Spleen (tissue), 13 donors: ENCODE data around the gene SH3GLB1. TPM values are rescaled to one million over a fixed set of nuclear protein-coding genes. Genes with fewer than 3 reads are reported as not detected.
"Not testable (repeated sequence)": the region's sequence is repeated elsewhere in the genome, so short reads cannot be mapped to it uniquely, and the experiment has no call there.

ENCODE experiments used
- DNase-seq: peaks from one replicate; pipeline ENCODE4 v3.0.0-alpha.2; 2020
- H3K27ac ChIP-seq, 8 donors: fragments of 200-600 bp; sonication (generic) in 7 of 8; 1 replicate in 4 of 8; 2 replicates in 4 of 8; pipeline versions ENCODE4 v1.5.0 to v1.8.0; 2016 to 2021; ENCODE audit warnings: inconsistent platforms in 4 of 8, mild to moderate bottlenecking in 4 of 8, moderate library complexity in 1 of 8
- H3K27me3 ChIP-seq, 7 donors: fragments of 200-600 bp; sonication (generic) in 6 of 7; replicated peaks in 1 of 7; 1 replicate in 4 of 7; 2 replicates in 3 of 7; pipeline versions ENCODE4 v1.5.0 to v1.8.0; 2016 to 2021; ENCODE audit warnings: inconsistent platforms in 3 of 7, mild to moderate bottlenecking in 1 of 7
- H3K36me3 ChIP-seq, 6 donors: fragments of 200-600 bp; sonication (generic) in 5 of 6; 1 replicate in 4 of 6; 2 replicates in 2 of 6; pipeline versions ENCODE4 v1.5.0 to v1.8.0; 2016 to 2021; ENCODE audit warnings: inconsistent platforms in 2 of 6
- H3K4me1 ChIP-seq, 6 donors: fragments of 200-600 bp; sonication (generic) in 5 of 6; 1 replicate in 3 of 6; 2 replicates in 3 of 6; pipeline versions ENCODE4 v1.5.0 to v1.8.0; 2016 to 2021; ENCODE audit warnings: inconsistent platforms in 3 of 6
- H3K4me3 ChIP-seq, 8 donors: fragments of 200-600 bp; sonication (generic) in 7 of 8; 1 replicate in 4 of 8; 2 replicates in 4 of 8; pipeline versions ENCODE4 v1.5.0 to v1.8.0; 2016 to 2021; ENCODE audit warnings: inconsistent platforms in 4 of 8, mild to moderate bottlenecking in 4 of 8, moderate library complexity in 2 of 8
- H3K9me3 ChIP-seq, 8 donors: fragments of 200-600 bp; sonication (generic) in 7 of 8; 1 replicate in 4 of 8; 2 replicates in 4 of 8; pipeline versions ENCODE4 v1.5.0 to v1.8.0; 2016 to 2021; ENCODE audit warnings: inconsistent platforms in 4 of 8
- CTCF ChIP-seq, 11 experiments: fragments of 200-600 bp in 7 of 11; fragments of 450-650 bp in 4 of 11; sonication (generic) in 4 of 11; IDR thresholded peaks in 8 of 11; conservative IDR thresholded peaks in 3 of 11; 1 replicate in 7 of 11; 2 replicates in 4 of 11; pipeline versions ENCODE4 v1.4.0 to v1.8.0; 2016 to 2021; ENCODE audit warnings: antibody characterized with exemption in 11 of 11, inconsistent platforms in 4 of 11, mild to moderate bottlenecking in 1 of 11
- POLR2A ChIP-seq, 3 donors: fragments of 450-650 bp; IDR thresholded peaks; one replicate each; pipeline ENCODE4 v1.5.1; 2017; ENCODE audit warnings: antibody characterized with exemption in 3 of 3, mild to moderate bottlenecking in 1 of 3
- POLR2AphosphoS5 ChIP-seq, 3 donors: sonication (generic); formaldehyde crosslinking; IDR thresholded peaks; one replicate each; pipeline ENCODE4 v1.5.1; 2017; ENCODE audit warnings: antibody characterized with exemption in 3 of 3
- WGBS, 5 donors: extraction: QIAGEN DNeasy Blood & Tissue Kit in 3 of 5; methylation state at CpG; one replicate each; pipeline versions ENCODE4 v1.1.5 to v1.1.7; 2013 to 2018; 5-methylcytosine and 5-hydroxymethylcytosine counted together
- intact Hi-C: fragments of 100-400 bp; cut with DNase I; formaldehyde crosslinking; loops from one replicate; pipeline ENCODE4 v1.15.0; 2023; ENCODE audit warnings: low total_unique reads
- long read RNA-seq, 2 donors: transcript quantifications; one replicate each; lab custom pipeline, GENCODE V29; 2026
- polyA plus RNA-seq, 3 donors: library from polyadenylated mRNA; stranded (reverse); fragments of 200-250 nt; gene quantifications; one replicate each; pipeline ENCODE4 v1.2.1, GENCODE V29; 2013
- total RNA-seq, 7 donors: library from RNA; depleted of rRNA in 3 of 7; stranded (reverse); fragments of >200 nt in 3 of 7; fragmentation: NEBNext Ultra II Directional in 4 of 7; extraction: Animal tissue kit (Norgen Biotek cat#: 25700) in 4 of 7; gene quantifications; one replicate each; pipeline versions ENCODE4 v1.1.0 to v1.2.1, GENCODE V29; 2016 to 2021
- donor health status: healthy with polysubstance abuse.
- donor health status: DM: no; HTN: no; CAD: no; lungs with moderate emphysema.
- donor health status: DM: no; HTN: no; CAD: no.
- donor health status: Bipolar disorder and iron deficiency.
- donor health status: healthy.
- donor health status: DM: no; HTN: no; CAD: no.
- donor health status: DM: yes; HTN: yes; CAD: no.

The SH3GLB1 gene
- total RNA-seq: 100 to 1,000 TPM in 3 of 7 donors, 10 to 100 TPM in 4; 82.7 to 122 (median 88.9) TPM
- polyA plus RNA-seq: 10 to 100 TPM; 20.2 to 35.3 (median 27.3) TPM
- long read RNA-seq, donor 1, full-length matches to known transcripts: 23 of 39 reads
- long read RNA-seq, donor 1, partial matches to known transcripts: 16 of 39 reads
- long read RNA-seq, donor 1, other reads (novel, unspliced or antisense): 0 of 39 reads
- long read RNA-seq, donor 2, full-length matches to known transcripts: 19 of 19 reads
- long read RNA-seq, donor 2, partial matches to known transcripts: 0 of 19 reads
- long read RNA-seq, donor 2, other reads (novel, unspliced or antisense): 0 of 19 reads

- peak within 1 kb of the TSS; percentile 96 to 99 (median 98) for H3K27ac ChIP-seq
- peak; percentile 85 to 95 (median 89) for TF ChIP-seq POLR2AphosphoS5 (IDR thresholded peaks at IDR 0.05)
- peak; percentile 88 to 100 (median 98) for TF ChIP-seq CTCF (IDR thresholded peaks at IDR 0.05 in 8 of 11, conservative IDR thresholded peaks at IDR 0.05 in 3 of 11)
- peak in 1 of 3 donors; percentile 42 for TF ChIP-seq POLR2A (IDR thresholded peaks at IDR 0.05)
- intact Hi-C loops: loop anchor here (10.0 kb wide), 1 partner anchor 310 kb away; the partner anchor contains the start of gene ODF2L
- H3K36me3 ChIP-seq: no peaks in the 10 kb centered on the region
- H3K4me1 ChIP-seq: peaks cover 17 to 57% (median 49%) of the 10 kb centered on the region in 6 donors
- peak within 1 kb of the TSS; percentile 54 to 88 (median 77) for H3K4me3 ChIP-seq
- WGBS, 5 donors: 0 to 1% (median 0%) methylated on average over 28 to 71 of the region's 71 CpGs
- H3K27me3 ChIP-seq: no peaks in the 10 kb centered on the region
- no peaks in the 10 kb centered on the region for H3K9me3 ChIP-seq
- DNase-seq: peak; percentile 99
Measured at GRCh38 chr1:86704458-86704971, at the start of gene SH3GLB1. Gene SH3GLB1 (plus strand): TSS chr1:86704576. CDS start chr1:86704900, 324 bp downstream.

- H3K9me3 ChIP-seq, H3K4me3 ChIP-seq, H3K36me3 ChIP-seq, H3K4me1 ChIP-seq, intact Hi-C loops, DNase-seq, H3K27ac ChIP-seq, H3K27me3 ChIP-seq: not testable (repeated sequence)
- WGBS, 5 donors: 85 to 91% (median 90%) methylated on average over 7 of the region's 7 CpGs
Measured at GRCh38 chr1:86658381-86658780, 46.0 kb upstream of the SH3GLB1 start.

- no peak overlapping the region for H3K4me3 ChIP-seq
- peaks cover 0 to 21% (median under 1%) of the 10 kb centered on the region in 8 donors for H3K9me3 ChIP-seq
- DNase-seq: no peak
Measured at GRCh38 chr1:86666368-86666767, 38.0 kb upstream of the SH3GLB1 start.

GRCh38 chr1:86687595-86687994, 16.8 kb upstream of the SH3GLB1 start:
- Histone ChIP-seq H3K4me1 (no peaks in the 10 kb centered on the region), H3K4me3 (no peak overlapping the region), H3K36me3 (no peaks in the 10 kb centered on the region), H3K27me3 (no peaks in the 10 kb centered on the region), H3K9me3 (no peaks in the 10 kb centered on the region), H3K27ac (no peak overlapping the region)
- DNase-seq: no peak
- intact Hi-C loops: loop anchor here (10.0 kb wide), 1 partner anchor 183 kb away; no protein-coding TSS in a partner anchor
- no peak for TF ChIP-seq POLR2AphosphoS5 (IDR thresholded peaks at IDR 0.05)
- peak in 5 of 11 experiments; percentile 8 to 21 (median 14) for TF ChIP-seq CTCF (IDR thresholded peaks at IDR 0.05 in 8 of 11, conservative IDR thresholded peaks at IDR 0.05 in 3 of 11)
- WGBS, 5 donors: 88 to 97% (median 96%) methylated on average over 1 of the region's 1 CpG

More at GRCh38 chr1:86666368-86666767, 38.0 kb upstream of the SH3GLB1 start:
- WGBS, 5 donors: 83 to 93% (median 88%) methylated on average over 3 to 4 of the region's 4 CpGs
- Histone ChIP-seq H3K27ac (no peak overlapping the region), H3K4me1 (no peaks in the 10 kb centered on the region), H3K27me3 (no peaks in the 10 kb centered on the region), H3K36me3 (no peaks in the 10 kb centered on the region)
- TF ChIP-seq POLR2A (IDR thresholded peaks at IDR 0.05): no peak
- TF ChIP-seq CTCF (IDR thresholded peaks at IDR 0.05 in 8 of 11, conservative IDR thresholded peaks at IDR 0.05 in 3 of 11): no peak
- TF ChIP-seq POLR2AphosphoS5 (IDR thresholded peaks at IDR 0.05): no peak
- intact Hi-C loops: no loop called here
